ENCODE data around the gene TECPR1. TPM values are rescaled to one million over a fixed set of nuclear protein-coding genes. Genes with fewer than 3 reads are reported as not detected.

TECPR1 gene
- total and polyA plus RNA-seq, 5 donors, result 10.5 to 25.5 (median 25.1) TPM

- intact Hi-C loops (cut with DNase I), result no loop called here
- Histone ChIP-seq H3K27me3 (ENCODE audit: control insufficient read depth, insufficient read depth) (no peaks in the 10 kb centered on the region), H3K9me3 (ENCODE audit: control insufficient read depth, low read length) (no peaks in the 10 kb centered on the region), H3K27ac (ENCODE audit: low read length) (no peak overlapping the region), H3K4me1 (ENCODE audit: control insufficient read depth, insufficient read depth, low read length) (no peaks in the 10 kb centered on the region), H3K4me3 (ENCODE audit: low read length) (no peak overlapping the region)
- ATAC-seq (no peak), DNase-seq (no peak)
- WGBS, result 81% methylated on average over 3 of the region's 3 CpGs
Measured at GRCh38 chr7:98267303-98267702, 15.3 kb upstream of the TECPR1 start.

GRCh38 chr7:98266840-98267239 is 14.8 kb upstream of the TECPR1 start:
- intact Hi-C loops (cut with DNase I), result no loop called here
- 95% methylated on average over 2 of the region's 2 CpGs for WGBS
- Histone ChIP-seq H3K27me3 (ENCODE audit: control insufficient read depth, insufficient read depth) (no peaks in the 10 kb centered on the region), H3K4me1 (ENCODE audit: control insufficient read depth, insufficient read depth, low read length) (no peaks in the 10 kb centered on the region), H3K9me3 (ENCODE audit: control insufficient read depth, low read length) (no peaks in the 10 kb centered on the region), H3K4me3 (ENCODE audit: low read length) (no peak overlapping the region), H3K27ac (ENCODE audit: low read length) (no peak overlapping the region)
- ATAC-seq, result peak in 1 of 2 donors; percentile 46
- no peak for DNase-seq

GRCh38 chr7:98265841-98266271 is 13.8 kb upstream of the TECPR1 start:
- DNase-seq (no peak), ATAC-seq (no peak)
- Histone ChIP-seq H3K9me3 (ENCODE audit: control insufficient read depth, low read length) (no peaks in the 10 kb centered on the region), H3K4me1 (ENCODE audit: control insufficient read depth, insufficient read depth, low read length) (no peaks in the 10 kb centered on the region), H3K4me3 (ENCODE audit: low read length) (no peak overlapping the region), H3K27ac (ENCODE audit: low read length) (no peak overlapping the region), H3K27me3 (ENCODE audit: control insufficient read depth, insufficient read depth) (no peaks in the 10 kb centered on the region)
- WGBS, result 84% methylated on average over 5 of the region's 5 CpGs
- intact Hi-C loops (cut with DNase I), result no loop called here

GRCh38 chr7:98257701-98258100 is 5.7 kb upstream of the TECPR1 start:
- Histone ChIP-seq H3K4me1 (ENCODE audit: control insufficient read depth, insufficient read depth, low read length) (no peaks in the 10 kb centered on the region), H3K4me3 (ENCODE audit: low read length) (no peak overlapping the region), H3K27me3 (ENCODE audit: control insufficient read depth, insufficient read depth) (no peaks in the 10 kb centered on the region), H3K9me3 (ENCODE audit: control insufficient read depth, low read length) (no peaks in the 10 kb centered on the region), H3K27ac (ENCODE audit: low read length) (no peak overlapping the region)
- intact Hi-C loops (cut with DNase I), result no loop called here
- ATAC-seq, result no peak
- no peak for DNase-seq
- 93% methylated on average over 6 of the region's 6 CpGs for WGBS

- H3K4me3 ChIP-seq (ENCODE audit: low read length), result no peak overlapping the region
- 96% methylated on average over 7 of the region's 7 CpGs for WGBS
- intact Hi-C loops (cut with DNase I), result no loop called here
- no peaks in the 10 kb centered on the region for H3K27me3 ChIP-seq (ENCODE audit: control insufficient read depth, insufficient read depth)
- H3K9me3 ChIP-seq (ENCODE audit: control insufficient read depth, low read length), result no peaks in the 10 kb centered on the region
- no peaks in the 10 kb centered on the region for H3K4me1 ChIP-seq (ENCODE audit: control insufficient read depth, insufficient read depth, low read length)
- no peak overlapping the region for H3K27ac ChIP-seq (ENCODE audit: low read length)
- no peak for DNase-seq
- no peak for ATAC-seq
Measured at GRCh38 chr7:98256431-98256830, 4.4 kb upstream of the TECPR1 start.

- DNase-seq (no peak), ATAC-seq (no peak)
- Histone ChIP-seq H3K4me3 (ENCODE audit: low read length) (no peak overlapping the region), H3K27me3 (ENCODE audit: control insufficient read depth, insufficient read depth) (no peaks in the 10 kb centered on the region), H3K4me1 (ENCODE audit: control insufficient read depth, insufficient read depth, low read length) (no peaks in the 10 kb centered on the region), H3K27ac (ENCODE audit: low read length) (no peak overlapping the region), H3K9me3 (ENCODE audit: control insufficient read depth, low read length) (no peaks in the 10 kb centered on the region)
- WGBS, result 75% methylated on average over 11 of the region's 11 CpGs
- intact Hi-C loops (cut with DNase I), result no loop called here
Measured at GRCh38 chr7:98254951-98255610, 3.0 kb upstream of the TECPR1 start.

GRCh38 chr7:98254516-98254915 is 2.5 kb upstream of the TECPR1 start:
- no peak overlapping the region for H3K27ac ChIP-seq (ENCODE audit: low read length)
- no peaks in the 10 kb centered on the region for H3K4me1 ChIP-seq (ENCODE audit: control insufficient read depth, insufficient read depth, low read length)
- intact Hi-C loops (cut with DNase I), result no loop called here
- no peak overlapping the region for H3K4me3 ChIP-seq (ENCODE audit: low read length)
- 86% methylated on average over 4 of the region's 4 CpGs for WGBS
- ATAC-seq, result no peak
- peak in 1 of 3 donors; percentile 10 for DNase-seq
- no peaks in the 10 kb centered on the region for H3K27me3 ChIP-seq (ENCODE audit: control insufficient read depth, insufficient read depth)
- H3K9me3 ChIP-seq (ENCODE audit: control insufficient read depth, low read length), result no peaks in the 10 kb centered on the region

- Histone ChIP-seq H3K27me3 (ENCODE audit: control insufficient read depth, insufficient read depth) (no peaks in the 10 kb centered on the region), H3K27ac (ENCODE audit: low read length) (peak overlapping the region; percentile 10), H3K4me1 (ENCODE audit: control insufficient read depth, insufficient read depth, low read length) (no peaks in the 10 kb centered on the region), H3K4me3 (ENCODE audit: low read length) (peak overlapping the region; percentile 41), H3K9me3 (ENCODE audit: control insufficient read depth, low read length) (no peaks in the 10 kb centered on the region)
- WGBS, result 24% methylated on average over 32 of the region's 32 CpGs
- DNase-seq, result peak in 1 of 3 donors; percentile 42
- intact Hi-C loops (cut with DNase I), result no loop called here
- no peak for ATAC-seq
Measured at GRCh38 chr7:98252425-98253054, 508 bp upstream of the TECPR1 start.

- ATAC-seq (peak in 1 of 2 donors; percentile 20), DNase-seq (no peak)
- intact Hi-C loops (cut with DNase I), result no loop called here
- peak overlapping the region; percentile 57 for H3K4me3 ChIP-seq (ENCODE audit: low read length)
- H3K27ac ChIP-seq (ENCODE audit: low read length), result peak overlapping the region; percentile 36
- no peaks in the 10 kb centered on the region for H3K27me3 ChIP-seq (ENCODE audit: control insufficient read depth, insufficient read depth)
- H3K9me3 ChIP-seq (ENCODE audit: control insufficient read depth, low read length), result no peaks in the 10 kb centered on the region
- 23% methylated on average over 9 of the region's 9 CpGs for WGBS
- H3K4me1 ChIP-seq (ENCODE audit: control insufficient read depth, insufficient read depth, low read length), result no peaks in the 10 kb centered on the region
Measured at GRCh38 chr7:98251231-98251600, 816 bp downstream of the TECPR1 start.

- DNase-seq, result peak in 1 of 3 donors; percentile 27
- ATAC-seq, result no peak
- Histone ChIP-seq H3K27ac (ENCODE audit: low read length) (peak overlapping the region; percentile 25), H3K27me3 (ENCODE audit: control insufficient read depth, insufficient read depth) (no peaks in the 10 kb centered on the region), H3K4me1 (ENCODE audit: control insufficient read depth, insufficient read depth, low read length) (no peaks in the 10 kb centered on the region), H3K9me3 (ENCODE audit: control insufficient read depth, low read length) (no peaks in the 10 kb centered on the region), H3K4me3 (ENCODE audit: low read length) (no peak overlapping the region)
- intact Hi-C loops (cut with DNase I), result no loop called here
- WGBS, result 46% methylated on average over 3 of the region's 3 CpGs
Measured at GRCh38 chr7:98250789-98251188, 1.2 kb downstream of the TECPR1 start.

- 67% methylated on average over 6 of the region's 6 CpGs for WGBS
- peak; percentile 19 to 54 for ATAC-seq
- Histone ChIP-seq H3K27ac (ENCODE audit: low read length) (peak overlapping the region; percentile 73), H3K9me3 (ENCODE audit: control insufficient read depth, low read length) (no peaks in the 10 kb centered on the region), H3K4me1 (ENCODE audit: control insufficient read depth, insufficient read depth, low read length) (no peaks in the 10 kb centered on the region), H3K27me3 (ENCODE audit: control insufficient read depth, insufficient read depth) (no peaks in the 10 kb centered on the region), H3K4me3 (ENCODE audit: low read length) (no peak overlapping the region)
- intact Hi-C loops (cut with DNase I), result no loop called here
- DNase-seq, result peak; percentile 46 to 53 (median 48)
Measured at GRCh38 chr7:98249106-98249505, 2.9 kb downstream of the TECPR1 start.
